CD4-positive, alpha-beta T cell treated with Interferon gamma for 1 hour (primary cell): ENCODE data around the gene ZSWIM4.
A peak's percentile ranks its signal among the peaks of the same experiment; 100 is the strongest.

Experiments used
- DNase-seq: peaks from one replicate; pipeline ENCODE4 v3.0.0-alpha.2; 2020

The ZSWIM4 gene

DNA sequence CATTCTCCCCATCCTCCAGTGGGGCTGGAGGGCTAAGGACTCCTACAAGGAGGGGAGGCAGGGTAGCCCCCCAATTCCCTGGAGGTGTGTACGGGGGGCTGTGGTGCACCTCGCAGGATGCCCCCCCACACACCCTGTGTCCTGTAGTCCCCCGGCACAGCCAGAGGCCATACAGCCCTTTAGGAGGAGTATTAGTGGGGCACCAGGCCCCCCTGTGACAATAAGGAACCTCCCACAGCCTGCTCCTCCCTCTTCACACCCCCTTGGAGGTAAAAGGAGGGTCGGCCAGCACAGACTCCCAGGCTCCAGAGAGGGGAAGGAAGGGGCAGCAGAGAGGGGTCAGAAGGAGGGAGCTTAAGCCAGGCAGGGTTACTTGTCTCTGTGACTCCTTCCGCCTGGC is 81.6 kb downstream of the ZSWIM4 start, which contains the start of gene NANOS3:
TSS of gene NANOS3 (plus strand) at position 301 of the 400 bp plus-strand sequence. CDS start 115 bp downstream, outside the sequence.
- no peak for DNase-seq

DNA sequence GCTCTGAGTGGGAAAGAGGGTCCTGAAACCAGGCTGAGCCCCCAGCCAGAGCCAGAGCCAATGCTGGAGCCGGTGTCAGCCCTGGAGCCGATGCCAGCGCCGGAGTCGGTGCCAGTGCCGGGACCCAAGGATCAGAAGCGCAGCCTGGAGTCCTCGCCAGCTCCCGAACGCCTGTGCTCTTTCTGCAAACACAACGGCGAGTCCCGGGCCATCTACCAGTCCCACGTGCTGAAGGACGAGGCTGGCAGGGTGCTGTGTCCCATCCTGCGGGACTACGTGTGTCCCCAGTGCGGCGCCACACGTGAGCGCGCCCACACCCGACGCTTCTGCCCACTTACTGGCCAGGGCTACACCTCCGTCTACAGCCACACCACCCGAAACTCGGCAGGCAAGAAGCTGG is 82.1 kb downstream of the ZSWIM4 start:
- no peak for DNase-seq

DNA sequence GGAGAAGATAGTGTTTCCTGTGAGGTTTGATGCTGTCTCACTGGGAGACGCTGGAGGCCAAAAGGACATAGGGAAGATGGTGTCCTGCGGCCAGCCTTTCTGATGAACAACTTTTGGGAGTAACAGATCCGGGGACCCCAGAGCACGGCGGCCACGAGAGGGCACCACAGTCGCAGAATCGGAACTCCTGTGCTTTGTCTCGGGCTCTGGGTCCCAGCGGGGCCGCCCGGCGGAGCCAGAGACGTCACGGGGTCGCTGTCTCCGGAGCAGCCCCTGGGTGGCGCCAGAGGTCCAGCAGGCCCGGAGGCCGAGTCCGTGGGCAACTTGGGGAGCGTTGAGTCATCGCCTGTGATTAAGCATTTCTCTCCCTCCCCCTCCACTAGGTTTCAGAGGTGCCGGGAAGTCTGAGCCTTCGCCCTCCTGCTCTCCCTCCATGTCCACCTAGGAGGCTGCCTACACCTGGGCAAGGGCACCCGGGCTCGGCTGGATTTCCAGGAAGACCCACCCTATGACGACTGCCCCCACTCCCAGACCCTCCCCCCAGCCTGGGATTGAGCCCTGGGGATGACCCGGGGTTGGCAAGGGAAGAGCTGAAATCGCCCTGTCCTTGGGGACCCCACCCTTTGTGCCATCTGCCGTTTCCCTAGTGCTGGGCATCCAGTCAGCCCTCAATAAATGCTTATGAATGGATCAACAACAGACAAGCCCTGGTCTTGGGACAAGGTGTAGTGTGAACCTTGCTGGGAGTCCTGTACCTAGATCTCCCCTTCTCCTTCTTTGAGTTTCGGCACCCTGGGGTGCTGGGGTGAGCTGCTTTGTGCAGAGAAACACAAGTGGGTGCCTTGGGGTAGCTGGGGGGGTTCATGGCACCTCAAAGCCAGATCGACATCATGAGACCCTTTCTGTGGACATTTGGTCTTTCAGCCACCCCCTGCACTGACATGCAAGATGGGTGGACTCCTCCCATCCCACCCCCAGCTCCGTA is 85.1 kb downstream of the ZSWIM4 start:
- DNase-seq = peak; percentile 96

DNA sequence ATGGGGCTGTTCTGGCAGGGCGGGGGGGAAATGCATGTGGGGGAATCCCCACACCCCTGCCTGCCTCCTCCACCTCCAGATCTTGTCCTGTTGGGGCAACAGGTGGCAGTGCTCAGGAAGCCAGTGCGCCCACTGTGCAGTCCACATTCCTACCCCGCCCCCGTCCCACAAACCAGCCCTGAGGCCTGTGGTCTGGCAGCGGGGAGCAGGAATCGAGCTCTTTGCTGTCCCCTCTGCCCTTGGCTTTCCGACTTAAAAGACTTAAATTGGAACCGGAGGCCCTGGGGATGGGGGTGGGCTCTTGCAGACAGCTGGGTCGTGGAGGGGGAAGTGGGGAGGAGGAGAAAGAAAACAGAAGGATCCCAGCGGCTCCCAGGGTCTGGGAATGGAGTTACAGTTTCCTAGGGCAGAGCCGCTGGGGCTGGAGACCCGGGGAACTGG is 86.0 kb downstream of the ZSWIM4 start:
- no peak for DNase-seq
